ENCODE results near the gene ATM.

The ATM gene

DNA sequence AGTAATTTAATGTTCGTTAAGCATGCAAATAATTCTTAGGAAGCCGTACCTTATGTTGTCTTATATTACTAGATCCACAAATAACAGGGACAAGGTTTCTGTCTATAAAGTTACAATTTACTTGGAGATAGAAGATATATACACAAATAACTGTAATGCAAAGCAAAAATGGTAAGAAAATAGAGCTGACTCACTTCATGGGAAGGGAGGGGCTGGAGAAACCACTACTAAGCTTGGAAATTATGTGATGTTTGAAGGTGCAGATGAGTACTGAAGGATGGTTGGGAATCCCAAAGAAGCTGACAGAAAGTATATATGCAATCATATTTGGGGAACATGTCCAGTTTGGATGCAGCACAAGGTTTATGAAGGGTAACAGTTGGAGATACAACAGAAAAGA is 4.4 kb upstream of the ATM start:
- H2BK120ac ChIP-seq (ENCODE audit: low read depth, low read length), result no peak overlapping the region
- peaks cover 9% of the 10 kb centered on the region for H3K79me1 ChIP-seq (replicated peaks; ENCODE audit: low read length, poor library complexity, severe bottlenecking)
- H3K14ac ChIP-seq (ENCODE audit: low read length in 2 of 2), result no peak overlapping the region
- WGBS, result no CpG with 5 or more reads among the region's 2 CpGs
- no peak overlapping the region for H3K9ac ChIP-seq (ENCODE audit: low read length)
- H3K9me3 ChIP-seq (ENCODE audit: control insufficient read depth, low read length), result no peaks in the 10 kb centered on the region
- no peak overlapping the region for H3K4me3 ChIP-seq (ENCODE audit: insufficient read depth in 1 of 2, low read depth in 1 of 2, low read length in 2 of 2)
- no peak overlapping the region for H3K18ac ChIP-seq (ENCODE audit: low read depth in 1 of 2, low read length in 2 of 2)
- H3K27ac ChIP-seq (ENCODE audit: low read length, poor library complexity, severe bottlenecking), result no peak overlapping the region
- H2AK5ac ChIP-seq (ENCODE audit: low read length, severe bottlenecking), result no peak overlapping the region
- H2AFZ ChIP-seq (ENCODE audit: low read depth, low read length), result no peak overlapping the region
- no peak overlapping the region for H4K91ac ChIP-seq (ENCODE audit: low read length)
- H3K27me3 ChIP-seq (ENCODE audit: control insufficient read depth in 1 of 2, insufficient read depth in 1 of 2, low read length in 2 of 2), result no peaks in the 10 kb centered on the region
- no peak overlapping the region for H3K4me2 ChIP-seq (ENCODE audit: low read length, poor library complexity, severe bottlenecking)
- no peak overlapping the region for H3K23ac ChIP-seq (ENCODE audit: low read length in 2 of 2)
- no peak overlapping the region for H3K4ac ChIP-seq (ENCODE audit: low read depth in 1 of 2, low read length in 2 of 2)
- no peak overlapping the region for H4K8ac ChIP-seq (ENCODE audit: low read length)
- no peak overlapping the region for H2BK15ac ChIP-seq (ENCODE audit: low read depth, poor library complexity, severe bottlenecking)
- H3K36me3 ChIP-seq (ENCODE audit: control insufficient read depth in 1 of 2, insufficient read depth in 2 of 2, low read depth in 1 of 2, low read length in 2 of 2), result peaks cover 0 to 10% of the 10 kb centered on the region in 2 experiments
- H2BK12ac ChIP-seq (ENCODE audit: low read length in 2 of 2), result no peak overlapping the region
- no peak overlapping the region for H2BK5ac ChIP-seq (ENCODE audit: low read depth, low read length, poor library complexity, severe bottlenecking)
- peak; percentile 22 for DNase-seq
- H3K4me1 ChIP-seq (ENCODE audit: control insufficient read depth, insufficient read depth, low read depth, low read length), result peaks cover 3% of the 10 kb centered on the region

GRCh38 chr11:108218912-108219783 is 3.7 kb upstream of the ATM start:
- H2AK5ac ChIP-seq (ENCODE audit: low read length, severe bottlenecking), result no peak overlapping the region
- H2BK12ac ChIP-seq (ENCODE audit: low read length in 2 of 2), result no peak overlapping the region
- H2BK5ac ChIP-seq (ENCODE audit: low read depth, low read length, poor library complexity, severe bottlenecking), result no peak overlapping the region
- H4K8ac ChIP-seq (ENCODE audit: low read length), result peak overlapping the region; percentile 75
- peaks cover 6% of the 10 kb centered on the region for H3K79me1 ChIP-seq (replicated peaks; ENCODE audit: low read length, poor library complexity, severe bottlenecking)
- H2BK120ac ChIP-seq (ENCODE audit: low read depth, low read length), result no peak overlapping the region
- H3K9ac ChIP-seq (ENCODE audit: low read length), result no peak overlapping the region
- no peak overlapping the region for H3K4me3 ChIP-seq (ENCODE audit: insufficient read depth in 1 of 2, low read depth in 1 of 2, low read length in 2 of 2)
- peak overlapping the region in 1 of 2 experiments; percentile 41 for H3K18ac ChIP-seq (ENCODE audit: low read depth in 1 of 2, low read length in 2 of 2)
- no peak for DNase-seq
- peaks cover 3% of the 10 kb centered on the region for H3K4me1 ChIP-seq (ENCODE audit: control insufficient read depth, insufficient read depth, low read depth, low read length)
- no peak overlapping the region for H3K27ac ChIP-seq (ENCODE audit: low read length, poor library complexity, severe bottlenecking)
- no peak overlapping the region for H2BK15ac ChIP-seq (ENCODE audit: low read depth, poor library complexity, severe bottlenecking)
- H3K14ac ChIP-seq (ENCODE audit: low read length in 2 of 2), result peak overlapping the region in 1 of 2 experiments; percentile 29
- H3K27me3 ChIP-seq (ENCODE audit: control insufficient read depth in 1 of 2, insufficient read depth in 1 of 2, low read length in 2 of 2), result no peaks in the 10 kb centered on the region
- no peak overlapping the region for H3K4ac ChIP-seq (ENCODE audit: low read depth in 1 of 2, low read length in 2 of 2)
- H3K9me3 ChIP-seq (ENCODE audit: control insufficient read depth, low read length), result no peaks in the 10 kb centered on the region
- WGBS, result 55% methylated on average over 7 of the region's 7 CpGs
- no peak overlapping the region for H2AFZ ChIP-seq (ENCODE audit: low read depth, low read length)
- H3K4me2 ChIP-seq (ENCODE audit: low read length, poor library complexity, severe bottlenecking), result no peak overlapping the region
- H3K23ac ChIP-seq (ENCODE audit: low read length in 2 of 2), result peak overlapping the region in 1 of 2 experiments; percentile 55
- peak overlapping the region; percentile 23 for H4K91ac ChIP-seq (ENCODE audit: low read length)
- H3K36me3 ChIP-seq (ENCODE audit: control insufficient read depth in 1 of 2, insufficient read depth in 2 of 2, low read depth in 1 of 2, low read length in 2 of 2), result peaks cover 0 to 5% of the 10 kb centered on the region in 2 experiments

DNA sequence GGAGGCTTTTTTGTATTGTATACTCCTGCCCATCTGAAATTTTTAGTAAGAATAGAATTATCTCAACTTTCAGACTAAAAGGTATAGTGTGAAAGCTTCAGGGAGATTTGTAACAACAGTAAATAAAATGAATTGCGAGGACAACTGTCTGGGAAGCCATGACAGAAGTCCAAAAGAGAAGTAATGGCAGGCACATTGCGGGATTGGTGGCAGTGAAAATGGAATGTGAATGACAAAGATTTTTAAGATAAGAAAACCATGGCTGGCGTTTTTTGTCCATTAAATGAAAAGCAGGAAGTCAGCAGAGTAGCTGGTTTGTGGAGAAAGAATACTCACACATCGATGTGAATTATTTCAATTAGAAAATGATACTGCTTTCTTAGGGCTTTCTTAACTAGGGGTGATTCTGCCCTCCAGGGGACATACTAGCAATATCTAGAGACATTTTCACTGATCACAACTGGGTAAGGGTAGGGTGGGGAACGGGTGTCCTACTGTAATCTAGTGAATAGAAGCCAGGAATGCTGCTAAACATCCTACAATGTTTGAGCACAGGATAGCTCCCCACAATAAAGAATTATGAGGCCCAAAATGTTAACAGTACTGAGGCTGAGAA is 2.0 kb upstream of the ATM start:
- peak overlapping the region; percentile 98 for H3K9ac ChIP-seq (ENCODE audit: low read length)
- no peak overlapping the region for H3K4ac ChIP-seq (ENCODE audit: low read depth in 1 of 2, low read length in 2 of 2)
- peaks cover 6% of the 10 kb centered on the region for H3K4me1 ChIP-seq (ENCODE audit: control insufficient read depth, insufficient read depth, low read depth, low read length)
- H2BK12ac ChIP-seq (ENCODE audit: low read length in 2 of 2), result no peak overlapping the region
- no peak overlapping the region for H2AK5ac ChIP-seq (ENCODE audit: low read length, severe bottlenecking)
- H3K79me1 ChIP-seq (replicated peaks; ENCODE audit: low read length, poor library complexity, severe bottlenecking), result peaks cover 4% of the 10 kb centered on the region
- H2BK5ac ChIP-seq (ENCODE audit: low read depth, low read length, poor library complexity, severe bottlenecking), result no peak overlapping the region
- peak overlapping the region; percentile 85 for H3K4me2 ChIP-seq (ENCODE audit: low read length, poor library complexity, severe bottlenecking)
- H3K23ac ChIP-seq (ENCODE audit: low read length in 2 of 2), result no peak overlapping the region
- H3K4me3 ChIP-seq (ENCODE audit: insufficient read depth in 1 of 2, low read depth in 1 of 2, low read length in 2 of 2), result peak overlapping the region in 1 of 2 experiments; percentile 98
- H3K18ac ChIP-seq (ENCODE audit: low read depth in 1 of 2, low read length in 2 of 2), result no peak overlapping the region
- no peak overlapping the region for H3K27ac ChIP-seq (ENCODE audit: low read length, poor library complexity, severe bottlenecking)
- WGBS, result 78% methylated on average over 4 of the region's 5 CpGs
- H3K14ac ChIP-seq (ENCODE audit: low read length in 2 of 2), result no peak overlapping the region
- peaks cover 0 to 5% of the 10 kb centered on the region in 2 experiments for H3K36me3 ChIP-seq (ENCODE audit: control insufficient read depth in 1 of 2, insufficient read depth in 2 of 2, low read depth in 1 of 2, low read length in 2 of 2)
- peak; percentile 30 for DNase-seq
- H4K8ac ChIP-seq (ENCODE audit: low read length), result no peak overlapping the region
- no peaks in the 10 kb centered on the region for H3K27me3 ChIP-seq (ENCODE audit: control insufficient read depth in 1 of 2, insufficient read depth in 1 of 2, low read length in 2 of 2)
- no peaks in the 10 kb centered on the region for H3K9me3 ChIP-seq (ENCODE audit: control insufficient read depth, low read length)
- no peak overlapping the region for H2AFZ ChIP-seq (ENCODE audit: low read depth, low read length)
- H2BK120ac ChIP-seq (ENCODE audit: low read depth, low read length), result no peak overlapping the region
- H2BK15ac ChIP-seq (ENCODE audit: low read depth, poor library complexity, severe bottlenecking), result no peak overlapping the region
- no peak overlapping the region for H4K91ac ChIP-seq (ENCODE audit: low read length)

DNA sequence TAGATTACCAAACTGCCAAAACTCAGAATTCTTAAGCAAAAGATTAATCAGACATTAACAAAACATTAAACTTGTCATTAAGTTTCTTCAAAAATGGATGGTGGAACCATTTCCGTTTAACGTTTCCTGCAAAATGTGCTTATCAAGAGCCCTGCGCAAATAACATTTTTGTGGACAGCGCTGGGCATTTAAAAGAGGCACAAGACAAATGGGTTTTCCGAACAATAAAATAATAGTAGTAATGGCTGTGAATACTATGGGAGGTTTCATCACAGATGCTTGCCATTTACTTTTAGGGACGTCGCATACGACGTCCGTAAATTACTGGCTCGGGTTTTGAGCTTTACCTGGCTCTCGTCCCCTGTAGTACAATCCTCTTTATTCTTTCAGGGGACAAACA is 1.5 kb upstream of the ATM start:
- peaks cover 4% of the 10 kb centered on the region for H3K79me1 ChIP-seq (replicated peaks; ENCODE audit: low read length, poor library complexity, severe bottlenecking)
- H2AK5ac ChIP-seq (ENCODE audit: low read length, severe bottlenecking), result no peak overlapping the region
- 13% methylated on average over 12 of the region's 12 CpGs for WGBS
- H3K23ac ChIP-seq (ENCODE audit: low read length in 2 of 2), result no peak overlapping the region
- H3K9me3 ChIP-seq (ENCODE audit: control insufficient read depth, low read length), result no peaks in the 10 kb centered on the region
- H3K36me3 ChIP-seq (ENCODE audit: control insufficient read depth in 1 of 2, insufficient read depth in 2 of 2, low read depth in 1 of 2, low read length in 2 of 2), result peaks cover 0 to 10% of the 10 kb centered on the region in 2 experiments
- H2BK15ac ChIP-seq (ENCODE audit: low read depth, poor library complexity, severe bottlenecking), result no peak overlapping the region
- H3K4me2 ChIP-seq (ENCODE audit: low read length, poor library complexity, severe bottlenecking), result peak overlapping the region; percentile 85
- peaks cover 6% of the 10 kb centered on the region for H3K4me1 ChIP-seq (ENCODE audit: control insufficient read depth, insufficient read depth, low read depth, low read length)
- no peak overlapping the region for H2BK12ac ChIP-seq (ENCODE audit: low read length in 2 of 2)
- H3K9ac ChIP-seq (ENCODE audit: low read length), result peak overlapping the region; percentile 98
- H3K27me3 ChIP-seq (ENCODE audit: control insufficient read depth in 1 of 2, insufficient read depth in 1 of 2, low read length in 2 of 2), result no peaks in the 10 kb centered on the region
- no peak overlapping the region for H2BK5ac ChIP-seq (ENCODE audit: low read depth, low read length, poor library complexity, severe bottlenecking)
- no peak overlapping the region for H3K27ac ChIP-seq (ENCODE audit: low read length, poor library complexity, severe bottlenecking)
- no peak overlapping the region for H4K91ac ChIP-seq (ENCODE audit: low read length)
- no peak overlapping the region for H2BK120ac ChIP-seq (ENCODE audit: low read depth, low read length)
- no peak overlapping the region for H3K4ac ChIP-seq (ENCODE audit: low read depth in 1 of 2, low read length in 2 of 2)
- H3K14ac ChIP-seq (ENCODE audit: low read length in 2 of 2), result no peak overlapping the region
- H2AFZ ChIP-seq (ENCODE audit: low read depth, low read length), result no peak overlapping the region
- DNase-seq, result peak; percentile 48
- H3K4me3 ChIP-seq (ENCODE audit: insufficient read depth in 1 of 2, low read depth in 1 of 2, low read length in 2 of 2), result peak overlapping the region in 1 of 2 experiments; percentile 98
- peak overlapping the region in 1 of 2 experiments; percentile 28 for H3K18ac ChIP-seq (ENCODE audit: low read depth in 1 of 2, low read length in 2 of 2)
- no peak overlapping the region for H4K8ac ChIP-seq (ENCODE audit: low read length)
